Measurements from ENCODE around the gene GCSH. TPM values are rescaled to one million over a fixed set of nuclear protein-coding genes. Genes with fewer than 3 reads are reported as not detected.
A peak's percentile ranks its signal among the peaks of the same experiment; 100 is the strongest.

GCSH gene
- total RNA-seq, 5 donors from 2014 or later (not counting 1 experiment from before 2014, with no cell fraction given) = 2.8 to 5.4 (median 4.2) TPM

DNA sequence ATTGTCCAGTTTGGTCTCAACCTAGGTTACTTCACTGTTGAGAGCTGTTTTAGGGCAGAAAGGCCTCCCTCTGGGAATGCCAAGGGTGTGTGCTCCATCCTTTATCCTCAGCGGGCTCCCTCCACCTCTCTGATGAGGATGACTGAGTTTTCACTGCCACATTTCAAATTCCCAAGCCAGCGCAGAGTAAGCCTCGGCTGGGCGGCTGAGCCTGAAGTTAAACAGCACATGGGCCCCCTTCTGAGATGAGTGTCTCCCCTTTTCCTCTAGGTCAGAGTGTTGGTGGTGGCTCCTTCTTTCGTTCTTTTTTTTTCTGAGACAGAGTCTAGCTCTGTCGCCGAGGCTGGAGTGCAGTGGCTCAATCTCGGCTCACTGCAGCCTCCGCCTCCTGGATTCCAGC lies 5.5 kb upstream of the GCSH start:
- Mint-ChIP-seq H3K27me3 (peaks cover 0 to 3% of the 10 kb centered on the region in 2 donors), H3K9me3 (no peaks in the 10 kb centered on the region), H3K4me3 (no peak overlapping the region), H3K27ac (no peak overlapping the region), H3K36me3 (no peaks in the 10 kb centered on the region), H3K4me1 (peaks cover 0 to 2% (median 0%) of the 10 kb centered on the region in 3 donors)
- no peak overlapping the region for H3K27ac ChIP-seq (ENCODE audit: low read length)
- peaks cover 0 to 10% of the 10 kb centered on the region in 2 experiments for H3K27me3 ChIP-seq (replicated peaks in 1 of 2; ENCODE audit: control insufficient read depth in 2 of 2, extremely low read depth in 1 of 2, insufficient read depth in 2 of 2, low read length in 1 of 2)
- no peaks in the 10 kb centered on the region for H3K36me3 ChIP-seq (ENCODE audit: control insufficient read depth in 2 of 2, extremely low read depth in 1 of 2, insufficient read depth in 1 of 2, low read length in 1 of 2)
- CTCF ChIA-PET = interaction anchor here (0.6 to 1.1 kb wide), 2 partner anchors 30 to 66 kb away, joined by 3 to 10 read pairs; partner anchors contain the start of gene ATMIN (in 1 of the 2)
- no peak for ATAC-seq (replicated peaks in 1 of 4)
- H3K4me3 ChIP-seq (ENCODE audit: control insufficient read depth in 1 of 2, extremely low read depth in 1 of 2, low read length in 1 of 2) = no peak overlapping the region
- POLR2A ChIA-PET = no interaction called here
- no peak for DNase-seq
- no CpG with 5 or more reads among the region's 9 CpGs for WGBS (ENCODE audit: insufficient coverage)
- H3K4me1 ChIP-seq (ENCODE audit: control insufficient read depth in 1 of 2, extremely low read depth in 1 of 2, insufficient read depth in 2 of 2, low read length in 2 of 2) = peaks cover 2 to 5% of the 10 kb centered on the region in 2 experiments
- H3K9me3 ChIP-seq = no peaks in the 10 kb centered on the region

GRCh38 chr16:81099958-81100357 lies 3.8 kb upstream of the GCSH start:
- POLR2A ChIA-PET = no interaction called here

DNA sequence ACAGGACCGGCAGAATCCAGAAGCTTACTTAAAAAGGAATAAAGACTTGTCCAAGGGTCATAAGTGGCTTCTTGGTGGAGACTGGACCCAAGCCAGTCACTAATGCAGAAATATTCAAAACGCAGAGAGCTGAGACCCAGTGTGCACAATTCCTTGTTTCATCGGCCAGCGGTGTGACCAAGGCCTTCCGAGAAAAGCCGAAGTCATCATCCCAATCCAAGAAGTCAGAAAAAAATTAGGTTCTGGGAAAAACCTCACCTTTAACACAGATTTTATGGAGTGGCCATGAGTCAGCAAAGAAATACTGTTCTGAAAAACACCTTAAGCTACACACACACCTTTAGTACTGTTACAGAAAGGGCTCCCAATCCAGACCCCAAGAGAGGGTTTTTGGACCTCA lies 1.0 kb upstream of the GCSH start:
- no peaks in the 10 kb centered on the region for H3K36me3 ChIP-seq (ENCODE audit: control insufficient read depth in 2 of 2, extremely low read depth in 1 of 2, insufficient read depth in 1 of 2, low read length in 1 of 2)
- no peaks in the 10 kb centered on the region for H3K9me3 ChIP-seq
- Mint-ChIP-seq H3K4me1 (peaks cover 10 to 15% (median 12%) of the 10 kb centered on the region in 3 donors), H3K4me3 (no peak overlapping the region), H3K27ac (no peak overlapping the region), H3K27me3 (no peaks in the 10 kb centered on the region), H3K9me3 (no peaks in the 10 kb centered on the region), H3K36me3 (no peaks in the 10 kb centered on the region)
- no peak overlapping the region for H3K4me3 ChIP-seq (ENCODE audit: control insufficient read depth in 1 of 2, extremely low read depth in 1 of 2, low read length in 1 of 2)
- DNase-seq (no peak), ATAC-seq (replicated peaks in 1 of 4) (no peak)
- H3K27ac ChIP-seq (ENCODE audit: low read length) = peak overlapping the region; percentile 26
- ChIA-PET CTCF (no interaction called here), POLR2A (no interaction called here)
- H3K27me3 ChIP-seq (replicated peaks in 1 of 2; ENCODE audit: control insufficient read depth in 2 of 2, extremely low read depth in 1 of 2, insufficient read depth in 2 of 2, low read length in 1 of 2) = peaks cover 0 to 3% of the 10 kb centered on the region in 2 experiments
- peaks cover 4 to 14% of the 10 kb centered on the region in 2 experiments for H3K4me1 ChIP-seq (ENCODE audit: control insufficient read depth in 1 of 2, extremely low read depth in 1 of 2, insufficient read depth in 2 of 2, low read length in 2 of 2)
- WGBS (ENCODE audit: insufficient coverage) = 100% methylated on average over 4 of the region's 6 CpGs

More at GRCh38 chr16:81099958-81100357, 3.8 kb upstream of the GCSH start:
- Mint-ChIP-seq H3K9me3 (no peaks in the 10 kb centered on the region), H3K36me3 (no peaks in the 10 kb centered on the region), H3K4me3 (no peak overlapping the region), H3K27ac (no peak overlapping the region), H3K27me3 (peaks cover 0 to 3% of the 10 kb centered on the region in 2 donors), H3K4me1 (peaks cover 6 to 10% (median 8%) of the 10 kb centered on the region in 3 donors)
- Histone ChIP-seq H3K27ac (ENCODE audit: low read length) (no peak overlapping the region), H3K9me3 (no peaks in the 10 kb centered on the region), H3K27me3 (replicated peaks in 1 of 2; ENCODE audit: control insufficient read depth in 2 of 2, extremely low read depth in 1 of 2, insufficient read depth in 2 of 2, low read length in 1 of 2) (peaks cover 0 to 10% of the 10 kb centered on the region in 2 experiments), H3K36me3 (ENCODE audit: control insufficient read depth in 2 of 2, extremely low read depth in 1 of 2, insufficient read depth in 1 of 2, low read length in 1 of 2) (no peaks in the 10 kb centered on the region), H3K4me3 (ENCODE audit: control insufficient read depth in 1 of 2, extremely low read depth in 1 of 2, low read length in 1 of 2) (no peak overlapping the region), H3K4me1 (ENCODE audit: control insufficient read depth in 1 of 2, extremely low read depth in 1 of 2, insufficient read depth in 2 of 2, low read length in 2 of 2) (peaks cover 4 to 14% of the 10 kb centered on the region in 2 experiments)
- CTCF ChIA-PET = interaction anchor here in 1 of 2 donors (0.8 kb wide), 1 partner anchor 64 kb away, joined by 4 read pairs; the partner anchor contains the start of gene ATMIN
- DNase-seq (no peak), ATAC-seq (replicated peaks in 1 of 4) (no peak)

- H3K4me3 Mint-ChIP-seq = peak overlapping the region; percentile 61 to 83 (median 78)
- H3K4me1 ChIP-seq (ENCODE audit: control insufficient read depth in 1 of 2, extremely low read depth in 1 of 2, insufficient read depth in 2 of 2, low read length in 2 of 2) = peaks cover 4 to 14% of the 10 kb centered on the region in 2 experiments
- 94% methylated on average over 2 of the region's 8 CpGs for WGBS (ENCODE audit: insufficient coverage)
- peak overlapping the region in 1 of 2 donors; percentile 7 for H3K4me3 ChIP-seq (ENCODE audit: control insufficient read depth in 1 of 2, extremely low read depth in 1 of 2, low read length in 1 of 2)
- H3K4me1 Mint-ChIP-seq = peaks cover 10 to 15% (median 12%) of the 10 kb centered on the region in 3 donors
- ATAC-seq (replicated peaks in 1 of 4) = no peak
- ChIA-PET CTCF (no interaction called here), POLR2A (no interaction called here)
- peak in 1 of 35 experiments; percentile 4 for DNase-seq
- H3K27me3 Mint-ChIP-seq = no peaks in the 10 kb centered on the region
- no peaks in the 10 kb centered on the region for H3K9me3 Mint-ChIP-seq
- no peaks in the 10 kb centered on the region for H3K9me3 ChIP-seq
- H3K27ac ChIP-seq (ENCODE audit: low read length) = peak overlapping the region; percentile 26
- H3K36me3 Mint-ChIP-seq = no peaks in the 10 kb centered on the region
- peak overlapping the region; percentile 12 to 46 for H3K27ac Mint-ChIP-seq
- H3K27me3 ChIP-seq (replicated peaks in 1 of 2; ENCODE audit: control insufficient read depth in 2 of 2, extremely low read depth in 1 of 2, insufficient read depth in 2 of 2, low read length in 1 of 2) = peaks cover 0 to 3% of the 10 kb centered on the region in 2 experiments
- no peaks in the 10 kb centered on the region for H3K36me3 ChIP-seq (ENCODE audit: control insufficient read depth in 2 of 2, extremely low read depth in 1 of 2, insufficient read depth in 1 of 2, low read length in 1 of 2)
These were observed 567 bp upstream of the GCSH start for GRCh38 chr16:81096715-81097208.

DNA sequence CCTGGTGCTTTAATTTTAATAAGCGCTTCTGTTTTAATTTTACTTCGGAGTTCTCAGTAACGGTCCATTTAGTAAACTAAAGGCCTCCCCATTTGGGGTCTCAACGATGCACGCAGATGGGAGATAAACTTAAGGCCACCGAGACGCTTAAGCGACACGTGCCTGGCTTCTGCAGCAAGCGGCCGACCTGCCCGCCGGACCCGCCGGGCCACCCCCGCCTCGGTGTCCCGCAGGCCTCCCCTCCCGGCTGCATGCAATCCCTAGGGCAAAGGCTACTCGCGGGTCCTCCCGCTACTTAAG lies 592 bp downstream of the GCSH start:
- no peak overlapping the region for H3K27ac ChIP-seq (ENCODE audit: low read length)
- ATAC-seq (replicated peaks in 1 of 4) = no peak
- no peaks in the 10 kb centered on the region for H3K27me3 Mint-ChIP-seq
- H3K4me3 Mint-ChIP-seq = peak overlapping the region; percentile 61 to 81 (median 79)
- no peaks in the 10 kb centered on the region for H3K9me3 ChIP-seq
- peaks cover 10 to 15% (median 12%) of the 10 kb centered on the region in 3 donors for H3K4me1 Mint-ChIP-seq
- no peaks in the 10 kb centered on the region for H3K36me3 Mint-ChIP-seq
- no peak overlapping the region for H3K27ac Mint-ChIP-seq
- H3K4me3 ChIP-seq (ENCODE audit: control insufficient read depth in 1 of 2, extremely low read depth in 1 of 2, low read length in 1 of 2) = peak overlapping the region; percentile 71 to 72
- no peaks in the 10 kb centered on the region for H3K27me3 ChIP-seq (replicated peaks in 1 of 2; ENCODE audit: control insufficient read depth in 2 of 2, extremely low read depth in 1 of 2, insufficient read depth in 2 of 2, low read length in 1 of 2)
- peak in 1 of 35 experiments; percentile 10 for DNase-seq
- CTCF ChIA-PET = no interaction called here
- H3K4me1 ChIP-seq (ENCODE audit: control insufficient read depth in 1 of 2, extremely low read depth in 1 of 2, insufficient read depth in 2 of 2, low read length in 2 of 2) = peaks cover 4 to 14% of the 10 kb centered on the region in 2 experiments
- POLR2A ChIA-PET = no interaction called here
- H3K9me3 Mint-ChIP-seq = no peaks in the 10 kb centered on the region
- no peaks in the 10 kb centered on the region for H3K36me3 ChIP-seq (ENCODE audit: control insufficient read depth in 2 of 2, extremely low read depth in 1 of 2, insufficient read depth in 1 of 2, low read length in 1 of 2)
- WGBS (ENCODE audit: insufficient coverage) = 1% methylated on average over 22 of the region's 22 CpGs

GRCh38 chr16:81094771-81095251 lies 1.4 kb downstream of the GCSH start:
- no peaks in the 10 kb centered on the region for H3K36me3 Mint-ChIP-seq
- H3K4me3 Mint-ChIP-seq = peak overlapping the region; percentile 61 to 81 (median 79)
- 92% methylated on average over 14 of the region's 21 CpGs for WGBS (ENCODE audit: insufficient coverage)
- Histone ChIP-seq H3K36me3 (ENCODE audit: control insufficient read depth in 2 of 2, extremely low read depth in 1 of 2, insufficient read depth in 1 of 2, low read length in 1 of 2) (no peaks in the 10 kb centered on the region), H3K4me1 (ENCODE audit: control insufficient read depth in 1 of 2, extremely low read depth in 1 of 2, insufficient read depth in 2 of 2, low read length in 2 of 2) (peaks cover 4 to 14% of the 10 kb centered on the region in 2 experiments), H3K9me3 (no peaks in the 10 kb centered on the region), H3K27ac (ENCODE audit: low read length) (no peak overlapping the region), H3K4me3 (ENCODE audit: control insufficient read depth in 1 of 2, extremely low read depth in 1 of 2, low read length in 1 of 2) (peak overlapping the region in 1 of 2 donors; percentile 32), H3K27me3 (replicated peaks in 1 of 2; ENCODE audit: control insufficient read depth in 2 of 2, extremely low read depth in 1 of 2, insufficient read depth in 2 of 2, low read length in 1 of 2) (no peaks in the 10 kb centered on the region)
- no peak for DNase-seq
- ATAC-seq (replicated peaks in 1 of 4) = no peak
- no peaks in the 10 kb centered on the region for H3K9me3 Mint-ChIP-seq
- H3K27ac Mint-ChIP-seq = no peak overlapping the region
- H3K27me3 Mint-ChIP-seq = no peaks in the 10 kb centered on the region
- ChIA-PET POLR2A (interaction anchor here in 1 of 2 donors (0.7 to 1.3 kb wide), 2 partner anchors 57 to 98 kb away, joined by 5 read pairs; no protein-coding TSS in a partner anchor), CTCF (interaction anchor here in 1 of 2 donors (0.9 to 1.4 kb wide), 3 partner anchors 17 to 90 kb away, joined by 4 to 5 read pairs (median 4); partner anchors contain the start of gene C16orf46)
- H3K4me1 Mint-ChIP-seq = peaks cover 10 to 15% (median 12%) of the 10 kb centered on the region in 3 donors

Data from T-cell (primary cell).